ENCODE results near the gene UBE2L5.
A peak's percentile ranks its signal among the peaks of the same experiment; 100 is the strongest.

DNA sequence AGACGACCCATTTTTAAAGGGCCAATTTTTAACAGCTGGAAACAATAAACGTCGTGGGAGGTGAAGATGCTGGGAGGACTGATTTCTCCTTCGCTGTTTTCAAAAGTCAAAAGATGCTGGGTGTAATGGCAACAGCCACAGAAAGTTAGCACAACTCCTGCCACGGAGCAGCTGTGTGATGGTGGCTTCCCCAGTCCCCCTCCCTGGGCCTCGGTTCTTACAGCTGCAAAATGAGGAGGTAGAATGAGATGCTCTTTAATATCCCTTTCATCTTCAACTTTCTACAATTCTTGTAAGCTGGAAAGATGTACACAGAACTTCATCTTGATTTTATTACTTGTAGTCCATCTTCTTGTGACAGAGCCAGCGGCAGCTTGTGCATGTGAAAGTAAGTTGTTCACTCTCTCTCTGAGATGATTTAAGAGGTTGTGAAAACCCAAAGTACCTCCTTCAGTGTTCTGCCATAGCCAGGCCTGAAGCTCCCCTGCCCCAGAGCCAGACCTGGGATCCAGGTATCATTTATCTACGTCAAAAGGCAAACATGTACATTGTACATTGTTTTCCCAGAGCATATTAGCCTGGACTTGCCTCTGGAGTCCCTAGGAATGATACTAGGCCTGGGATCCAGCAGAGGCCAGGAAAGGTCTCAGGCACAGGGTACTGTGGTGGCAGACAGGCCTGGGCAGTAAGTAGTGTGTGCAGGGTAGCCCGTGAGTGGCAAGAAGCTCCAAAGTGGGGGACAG is 3.4 kb upstream of the UBE2L5 start:
- TF ChIP-seq, protein P1, sequence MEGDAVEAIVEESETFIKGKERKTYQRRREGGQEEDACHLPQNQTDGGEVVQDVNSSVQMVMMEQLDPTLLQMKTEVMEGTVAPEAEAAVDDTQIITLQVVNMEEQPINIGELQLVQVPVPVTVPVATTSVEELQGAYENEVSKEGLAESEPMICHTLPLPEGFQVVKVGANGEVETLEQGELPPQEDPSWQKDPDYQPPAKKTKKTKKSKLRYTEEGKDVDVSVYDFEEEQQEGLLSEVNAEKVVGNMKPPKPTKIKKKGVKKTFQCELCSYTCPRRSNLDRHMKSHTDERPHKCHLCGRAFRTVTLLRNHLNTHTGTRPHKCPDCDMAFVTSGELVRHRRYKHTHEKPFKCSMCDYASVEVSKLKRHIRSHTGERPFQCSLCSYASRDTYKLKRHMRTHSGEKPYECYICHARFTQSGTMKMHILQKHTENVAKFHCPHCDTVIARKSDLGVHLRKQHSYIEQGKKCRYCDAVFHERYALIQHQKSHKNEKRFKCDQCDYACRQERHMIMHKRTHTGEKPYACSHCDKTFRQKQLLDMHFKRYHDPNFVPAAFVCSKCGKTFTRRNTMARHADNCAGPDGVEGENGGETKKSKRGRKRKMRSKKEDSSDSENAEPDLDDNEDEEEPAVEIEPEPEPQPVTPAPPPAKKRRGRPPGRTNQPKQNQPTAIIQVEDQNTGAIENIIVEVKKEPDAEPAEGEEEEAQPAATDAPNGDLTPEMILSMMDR (IDR thresholded peaks at IDR 0.05) = no peak
- TF ChIP-seq POLR2A (IDR thresholded peaks at IDR 0.05) = no peak
- TF ChIP-seq POLR2AphosphoS5 (IDR thresholded peaks at IDR 0.05) = peak in 3 of 4 donors; percentile 33 to 61 (median 39)
